Keratinocyte (primary cell): ENCODE measurements around the gene NLGN1. TPM values are rescaled to one million over a fixed set of nuclear protein-coding genes. Genes with fewer than 3 reads are reported as not detected.

Experiments
- DNase-seq: peaks from one replicate; pipeline ENCODE4 v3.0.0-alpha.2; 2011; ENCODE audit warnings: low read depth, missing footprints, low spot score
- FAIRE-seq: peaks from 2 replicates; lab custom pipeline; 2011; peaks lifted over from hg19 to GRCh38; lab: Jason Lieb, UNC
- H2AFZ ChIP-seq: 2 replicates; pipeline ENCODE4 v1.6.0; 2012; ENCODE audit warnings: low read length, control low read depth, inconsistent platforms; ENCODE audit not compliant: control insufficient read depth
- H3K27ac ChIP-seq: 2 replicates; pipeline ENCODE4 v1.5.1; 2011; ENCODE audit warnings: low read length; ENCODE audit not compliant: control insufficient read depth, insufficient read depth
- H3K27me3 ChIP-seq: 3 replicates; pipeline ENCODE4 v1.6.0; 2011; ENCODE audit warnings: low read length; ENCODE audit not compliant: control insufficient read depth, insufficient read depth; ENCODE audit errors: extremely low read depth
- H3K36me3 ChIP-seq, 2 experiments: 2 replicates in 1 of 2; 3 replicates in 1 of 2; pipeline ENCODE4 v1.5.1; 2011; ENCODE audit warnings: low read length in 2 of 2, mild to moderate bottlenecking in 1 of 2; ENCODE audit not compliant: control insufficient read depth in 2 of 2, insufficient read depth in 2 of 2; ENCODE audit errors: extremely low read depth in 1 of 2
- H3K4me1 ChIP-seq: 3 replicates; pipeline ENCODE4 v1.5.1; 2011; ENCODE audit warnings: low read length; ENCODE audit not compliant: control insufficient read depth, insufficient read depth; ENCODE audit errors: extremely low read depth
- H3K4me2 ChIP-seq: 3 replicates; pipeline ENCODE4 v1.6.0; 2011; ENCODE audit warnings: low read depth, low read length; ENCODE audit not compliant: control insufficient read depth, insufficient read depth; ENCODE audit errors: extremely low read depth
- H3K4me3 ChIP-seq, 3 experiments: fragments of 200-600 bp in 1 of 3; sonication (generic) in 1 of 3; 2 replicates in 2 of 3; 3 replicates in 1 of 3; pipeline ENCODE4 v1.5.1; 2011 to 2016; ENCODE audit warnings: low read length in 3 of 3, mild to moderate bottlenecking in 3 of 3, control low read depth in 2 of 3, inconsistent platforms in 1 of 3, low read depth in 1 of 3, mixed read lengths in 1 of 3, mixed run types in 1 of 3, moderate library complexity in 1 of 3; ENCODE audit not compliant: control insufficient read depth in 2 of 3, insufficient read depth in 2 of 3; ENCODE audit errors: extremely low read depth in 1 of 3
- H3K79me2 ChIP-seq: 2 replicates; pipeline ENCODE4 v1.6.0; 2012; ENCODE audit warnings: low read length; ENCODE audit not compliant: control insufficient read depth, insufficient read depth
- H3K9ac ChIP-seq: 3 replicates; pipeline ENCODE4 v1.6.0; 2011; ENCODE audit warnings: low read length; ENCODE audit not compliant: control insufficient read depth, insufficient read depth; ENCODE audit errors: extremely low read depth
- H3K9me1 ChIP-seq: 3 replicates; pipeline ENCODE4 v1.6.0; 2011; ENCODE audit warnings: low read length; ENCODE audit not compliant: control insufficient read depth, insufficient read depth; ENCODE audit errors: extremely low read depth
- H3K9me3 ChIP-seq: 2 replicates; pipeline ENCODE4 v1.5.1; 2012; ENCODE audit warnings: low read depth, low read length; ENCODE audit not compliant: control insufficient read depth
- H4K20me1 ChIP-seq: 3 replicates; pipeline ENCODE4 v1.6.0; 2011; ENCODE audit warnings: low read length; ENCODE audit not compliant: control insufficient read depth, insufficient read depth; ENCODE audit errors: extremely low read depth
- CTCF ChIP-seq, 3 experiments: IDR thresholded peaks in 1 of 3; conservative IDR thresholded peaks in 1 of 3; optimal IDR thresholded peaks in 1 of 3; 2 replicates in 2 of 3; 3 replicates in 1 of 3; pipeline versions ENCODE3 to v1.5.1; 2011; ENCODE audit warnings: low read length in 3 of 3, mild to moderate bottlenecking in 3 of 3, moderate library complexity in 2 of 3, control low read depth in 1 of 3, inconsistent platforms in 1 of 3; ENCODE audit not compliant: insufficient read depth in 2 of 3; ENCODE audit errors: extremely low read depth in 1 of 3
- EZH2 ChIP-seq: IDR thresholded peaks from one replicate; pipeline ENCODE4 v1.6.1; 2012; ENCODE audit warnings: inconsistent platforms, mild to moderate bottlenecking, low read length, moderate library complexity
- dilution Hi-C: fragments of 300-500 bp; cut with MboI; formaldehyde crosslinking; loops from one replicate; pipeline ENCODE4 v1.7.0; 2020; ENCODE audit warnings: low sequenced_read_pairs; ENCODE audit not compliant: extremely low pct_ligation_motif_present
- polyA plus RNA-seq, 5 experiments: library from polyadenylated mRNA; depleted of rRNA in 3 of 5; stranded (reverse) in 3 of 5; stranded (forward) in 1 of 5; unstranded in 1 of 5; fragments of >200 nt; gene quantifications; 1 replicate in 1 of 5; 2 replicates in 3 of 5; 3 replicates in 1 of 5; pipeline versions ENCODE4 v1.2.1 to v1.2.3, GENCODE V29; 2011 to 2012; ENCODE audit warnings: missing spikeins in 2 of 5, low read depth in 1 of 5, low replicate concordance in 1 of 5

The NLGN1 gene
- polyA plus RNA-seq, 1 donor (not counting 4 experiments of a cell fraction or from before 2014, with no cell fraction given): not detected

DNA sequence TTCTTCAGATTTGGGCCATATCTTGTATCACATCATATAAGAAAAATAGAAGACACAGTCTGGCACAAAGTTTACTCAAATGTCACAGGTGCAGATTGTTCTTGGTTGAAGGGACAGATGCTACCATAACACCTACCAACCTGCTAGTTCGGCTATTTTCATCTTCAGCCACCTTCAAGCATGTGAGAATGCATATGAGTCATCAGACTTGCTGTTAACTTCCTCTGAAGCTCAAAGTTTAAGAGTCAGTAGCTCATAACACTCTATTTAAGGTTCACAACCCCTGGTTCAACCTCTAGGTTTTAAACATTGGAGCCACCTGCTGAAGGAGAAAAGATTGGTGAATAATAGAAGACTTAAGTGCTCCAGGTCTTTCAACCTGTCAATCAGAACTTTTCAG is 522.8 kb downstream of the NLGN1 start:
- Histone ChIP-seq H4K20me1 (no peaks in the 10 kb centered on the region), H3K9me1 (no peaks in the 10 kb centered on the region), H3K79me2 (no peaks in the 10 kb centered on the region), H3K27me3 (no peaks in the 10 kb centered on the region), H3K9me3 (no peaks in the 10 kb centered on the region), H3K4me1 (no peaks in the 10 kb centered on the region), H3K9ac (no peak overlapping the region), H3K36me3 (no peaks in the 10 kb centered on the region), H3K27ac (no peak overlapping the region), H3K4me2 (no peak overlapping the region), H3K4me3 (no peak overlapping the region), H2AFZ (no peak overlapping the region)
- FAIRE-seq: no peak
- dilution Hi-C loops: no loop called here
- TF ChIP-seq CTCF (optimal IDR thresholded peaks at IDR 0.05 in 1 of 3, IDR thresholded peaks at IDR 0.05 in 1 of 3, conservative IDR thresholded peaks at IDR 0.05 in 1 of 3; ENCODE audit: extremely low read depth in 1 of 3, insufficient read depth in 2 of 3, low read length in 3 of 3) (no peak), EZH2 (no peak)
- DNase-seq: no peak

- Histone ChIP-seq H3K4me3 (no peak overlapping the region), H3K27ac (no peak overlapping the region), H3K4me2 (no peak overlapping the region), H2AFZ (no peak overlapping the region), H3K9me3 (no peaks in the 10 kb centered on the region), H3K9ac (no peak overlapping the region), H3K79me2 (no peaks in the 10 kb centered on the region), H4K20me1 (no peaks in the 10 kb centered on the region), H3K4me1 (no peaks in the 10 kb centered on the region), H3K27me3 (no peaks in the 10 kb centered on the region), H3K36me3 (no peaks in the 10 kb centered on the region), H3K9me1 (no peaks in the 10 kb centered on the region)
- TF ChIP-seq EZH2: no peak
- no peak for TF ChIP-seq CTCF (optimal IDR thresholded peaks at IDR 0.05 in 1 of 3, IDR thresholded peaks at IDR 0.05 in 1 of 3, conservative IDR thresholded peaks at IDR 0.05 in 1 of 3; ENCODE audit: extremely low read depth in 1 of 3, insufficient read depth in 2 of 3, low read length in 3 of 3)
- FAIRE-seq (no peak), DNase-seq (no peak)
- dilution Hi-C loops: no loop called here
These were observed 524.2 kb downstream of the NLGN1 start for GRCh38 chr3:173921732-173922131.
